Nephron (organoid): Measurements from ENCODE around the gene DPM2.
A peak's percentile ranks its signal among the peaks of the same experiment; 100 is the strongest.

Source experiments
- H3K27ac Mint-ChIP-seq, 3 experiments: 2 replicates each; pipeline ENCODE4 v1.8.0; 2020; ENCODE audit warnings: mixed read lengths in 3 of 3, mild to moderate bottlenecking in 2 of 3, moderate library complexity in 1 of 3
- H3K27me3 Mint-ChIP-seq: 2 replicates; pipeline ENCODE4 v1.8.0; 2021; ENCODE audit warnings: low read depth, mild to moderate bottlenecking, moderate library complexity, mixed read lengths
- H3K36me3 Mint-ChIP-seq: 2 replicates; pipeline ENCODE4 v1.8.0; 2020; ENCODE audit warnings: low read depth, mixed read lengths
- H3K4me1 Mint-ChIP-seq: 2 replicates; pipeline ENCODE4 v1.8.0; 2020; ENCODE audit warnings: mixed read lengths
- H3K4me3 Mint-ChIP-seq, 3 experiments: 2 replicates each; pipeline ENCODE4 v1.8.0; 2020; ENCODE audit warnings: mild to moderate bottlenecking in 3 of 3, mixed read lengths in 3 of 3, moderate library complexity in 2 of 3
- H3K9me3 Mint-ChIP-seq: 2 replicates; pipeline ENCODE4 v1.8.0; 2020; ENCODE audit warnings: mixed read lengths
- TF ChIP-seq, protein P1 (sequence below), 3 experiments: fragments of 200-600 bp; sonication (generic); IDR thresholded peaks; one replicate each; pipeline ENCODE4 v1.5.0; 2021; ENCODE audit warnings: antibody characterized with exemption in 3 of 3; ENCODE audit not compliant: unreplicated experiment in 3 of 3

The DPM2 gene

DNA sequence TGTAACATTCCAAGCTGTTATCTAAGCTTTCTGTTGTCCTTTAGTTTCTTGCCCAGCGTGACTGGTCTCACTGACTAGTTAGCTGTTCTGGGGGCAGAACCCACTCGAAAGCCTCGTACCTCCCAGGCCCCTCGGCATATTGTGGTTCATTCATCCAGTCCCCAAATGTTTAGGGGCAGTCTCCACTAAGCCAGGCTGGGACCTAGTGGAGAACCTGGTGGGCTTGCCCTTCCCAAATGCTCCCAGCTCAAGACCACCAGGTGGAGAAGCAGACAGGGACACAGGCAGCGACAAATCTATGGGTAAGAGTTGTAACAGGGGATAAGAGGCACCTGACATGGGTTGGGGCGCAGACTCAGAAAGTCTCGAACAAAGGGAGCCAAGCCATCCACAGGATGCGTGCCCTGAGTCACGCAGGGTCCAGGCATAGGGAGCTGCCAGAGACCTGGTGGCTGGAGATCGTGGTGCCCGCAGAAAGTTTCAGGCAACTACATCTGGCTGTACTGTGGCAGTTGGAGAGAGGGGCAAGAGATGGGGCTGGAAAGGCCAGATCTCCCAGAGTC, 44.0 kb upstream of the DPM2 start:
- Mint-ChIP-seq H3K4me3 (peak overlapping the region; percentile 88 to 92 (median 91)), H3K36me3 (no peaks in the 10 kb centered on the region), H3K27me3 (peaks cover 4% of the 10 kb centered on the region), H3K9me3 (no peaks in the 10 kb centered on the region), H3K27ac (peak overlapping the region; percentile 98 to 100 (median 99)), H3K4me1 (peaks cover 35% of the 10 kb centered on the region)
- TF ChIP-seq, protein P1, sequence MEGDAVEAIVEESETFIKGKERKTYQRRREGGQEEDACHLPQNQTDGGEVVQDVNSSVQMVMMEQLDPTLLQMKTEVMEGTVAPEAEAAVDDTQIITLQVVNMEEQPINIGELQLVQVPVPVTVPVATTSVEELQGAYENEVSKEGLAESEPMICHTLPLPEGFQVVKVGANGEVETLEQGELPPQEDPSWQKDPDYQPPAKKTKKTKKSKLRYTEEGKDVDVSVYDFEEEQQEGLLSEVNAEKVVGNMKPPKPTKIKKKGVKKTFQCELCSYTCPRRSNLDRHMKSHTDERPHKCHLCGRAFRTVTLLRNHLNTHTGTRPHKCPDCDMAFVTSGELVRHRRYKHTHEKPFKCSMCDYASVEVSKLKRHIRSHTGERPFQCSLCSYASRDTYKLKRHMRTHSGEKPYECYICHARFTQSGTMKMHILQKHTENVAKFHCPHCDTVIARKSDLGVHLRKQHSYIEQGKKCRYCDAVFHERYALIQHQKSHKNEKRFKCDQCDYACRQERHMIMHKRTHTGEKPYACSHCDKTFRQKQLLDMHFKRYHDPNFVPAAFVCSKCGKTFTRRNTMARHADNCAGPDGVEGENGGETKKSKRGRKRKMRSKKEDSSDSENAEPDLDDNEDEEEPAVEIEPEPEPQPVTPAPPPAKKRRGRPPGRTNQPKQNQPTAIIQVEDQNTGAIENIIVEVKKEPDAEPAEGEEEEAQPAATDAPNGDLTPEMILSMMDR (IDR thresholded peaks at IDR 0.05; ENCODE audit: unreplicated experiment in 3 of 3): no peak

DNA sequence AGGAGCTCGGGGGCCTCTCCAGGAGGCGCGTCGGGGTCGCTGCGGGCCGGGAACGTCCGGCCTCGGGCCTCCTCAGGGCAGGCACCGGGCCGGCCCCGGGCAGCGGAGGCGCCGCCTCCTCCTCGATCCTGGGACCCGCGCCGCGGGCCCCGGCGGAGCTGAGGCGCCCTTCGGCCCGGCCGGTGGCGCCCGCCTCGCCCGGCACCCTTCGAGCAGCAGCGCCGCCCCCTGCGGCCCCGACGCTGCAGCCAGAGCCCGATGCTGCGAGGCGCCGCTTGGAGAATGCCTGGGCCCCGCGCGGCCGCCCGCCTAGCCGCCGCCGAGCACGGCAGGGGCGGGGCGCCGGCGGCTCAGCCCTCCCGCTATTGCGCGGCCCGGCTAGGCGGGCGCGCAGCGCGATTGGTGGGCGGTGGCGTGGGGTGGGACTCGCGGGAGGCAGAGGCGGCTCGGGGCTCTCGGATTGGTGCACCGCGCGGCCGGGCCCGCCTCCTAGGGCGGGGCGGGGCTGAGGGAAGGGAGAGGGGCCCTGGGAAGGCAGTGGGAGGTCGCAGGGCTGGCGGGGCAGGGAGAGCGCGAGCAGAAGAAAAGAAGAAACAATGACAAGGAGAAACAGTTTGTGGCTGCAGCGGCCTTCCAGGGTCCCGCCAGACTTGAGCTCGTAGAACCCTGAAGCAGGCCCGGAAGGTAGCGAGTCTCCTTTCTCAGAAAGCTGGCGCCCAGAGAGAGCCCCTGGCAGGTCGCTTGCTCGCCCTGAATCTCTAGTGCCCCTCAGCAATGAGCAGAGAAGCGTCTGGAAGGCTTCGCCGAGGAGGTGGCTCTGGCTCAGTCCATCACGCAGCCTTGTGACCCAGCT, 43.3 kb upstream of the DPM2 start, which contains the start of gene EEIG1:
Gene EEIG1 (minus strand): TSS at position 284 of the 853 bp plus-strand sequence. CDS start 852 bp downstream, outside the sequence.
- H3K27me3 Mint-ChIP-seq: peaks cover 4% of the 10 kb centered on the region
- TF ChIP-seq, protein P1 (IDR thresholded peaks at IDR 0.05; ENCODE audit: unreplicated experiment in 3 of 3): no peak
- peak within 1 kb of the TSS; percentile 98 to 100 (median 99) for H3K27ac Mint-ChIP-seq
- H3K9me3 Mint-ChIP-seq: no peaks in the 10 kb centered on the region
- peaks cover 42% of the 10 kb centered on the region for H3K4me1 Mint-ChIP-seq
- H3K4me3 Mint-ChIP-seq: peak within 1 kb of the TSS; percentile 97 to 98 (median 98)
- no peaks in the 10 kb centered on the region for H3K36me3 Mint-ChIP-seq

DNA sequence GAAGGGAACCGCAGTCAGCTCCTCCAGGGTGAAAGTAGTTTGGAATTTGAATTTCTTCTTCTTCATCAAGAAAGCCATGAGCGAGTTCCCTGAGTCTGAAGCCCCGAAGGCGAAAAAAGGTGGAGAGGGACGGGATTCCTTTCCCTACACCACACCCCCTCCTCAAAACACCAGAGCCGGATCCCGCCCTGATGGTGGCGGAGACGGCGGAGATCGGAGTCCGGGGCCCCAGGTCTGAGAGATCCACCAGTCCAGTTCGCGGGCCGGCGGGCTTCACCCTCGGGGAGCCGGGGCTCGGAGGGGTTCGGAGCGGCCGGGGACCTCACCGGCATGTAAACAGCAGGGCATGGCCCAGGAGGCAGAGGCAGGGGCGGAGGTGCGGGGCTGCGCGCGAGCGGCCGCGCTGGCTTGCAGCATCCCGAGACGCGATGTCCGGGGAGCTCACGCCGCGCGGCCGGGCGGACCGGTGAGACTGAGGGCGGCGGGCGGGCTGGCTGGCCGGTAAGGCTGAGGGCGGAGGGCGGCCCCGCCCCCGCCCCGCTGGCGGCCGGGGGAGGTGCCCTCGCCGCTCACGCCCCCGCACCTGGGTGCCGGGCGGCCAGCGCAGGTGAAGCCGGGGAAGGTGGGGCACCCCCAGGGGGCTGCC, 42.5 kb upstream of the DPM2 start:
- Mint-ChIP-seq H3K9me3 (no peaks in the 10 kb centered on the region), H3K36me3 (no peaks in the 10 kb centered on the region), H3K4me3 (peak overlapping the region; percentile 97 to 98 (median 98)), H3K27ac (peak overlapping the region; percentile 91 to 94 (median 93)), H3K4me1 (peaks cover 49% of the 10 kb centered on the region), H3K27me3 (peaks cover 4% of the 10 kb centered on the region)
- TF ChIP-seq, protein P1 (IDR thresholded peaks at IDR 0.05; ENCODE audit: unreplicated experiment in 3 of 3): no peak

DNA sequence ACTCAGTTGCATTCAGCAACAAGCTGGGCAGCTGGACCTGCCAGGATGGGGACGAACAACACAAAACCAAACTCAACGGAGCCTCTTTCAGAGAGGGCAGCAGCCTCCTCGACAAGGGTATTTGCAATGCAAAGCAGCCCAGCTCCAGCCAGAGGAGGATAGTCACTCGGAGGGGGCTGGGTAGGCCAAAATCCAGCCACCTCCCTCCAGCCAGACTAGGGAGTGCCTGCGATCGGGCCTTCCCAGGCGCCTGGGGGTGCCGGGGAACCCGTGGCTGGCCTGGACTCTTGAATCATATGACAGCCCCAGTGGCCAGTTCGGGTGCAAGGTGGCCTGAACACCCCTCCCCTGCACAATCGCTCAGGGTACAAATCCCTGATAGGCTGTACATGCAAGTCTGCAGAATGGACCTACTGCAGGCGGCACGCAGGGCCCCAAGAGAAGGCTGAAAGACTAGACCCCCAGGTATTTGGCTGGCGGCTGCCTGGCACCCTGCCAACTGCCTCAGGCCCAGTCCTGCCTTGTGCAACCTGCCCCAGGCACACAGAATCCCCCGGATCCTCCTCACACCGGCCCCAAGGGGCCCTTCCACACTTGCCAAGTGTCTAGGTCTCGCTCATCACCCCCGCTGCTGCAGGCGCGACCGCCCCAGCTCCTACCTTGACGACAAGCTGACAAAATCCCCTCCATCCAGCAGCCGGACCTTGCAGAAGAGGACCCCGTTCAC, 41.8 kb upstream of the DPM2 start:
- H3K27me3 Mint-ChIP-seq: peaks cover 4% of the 10 kb centered on the region

DNA sequence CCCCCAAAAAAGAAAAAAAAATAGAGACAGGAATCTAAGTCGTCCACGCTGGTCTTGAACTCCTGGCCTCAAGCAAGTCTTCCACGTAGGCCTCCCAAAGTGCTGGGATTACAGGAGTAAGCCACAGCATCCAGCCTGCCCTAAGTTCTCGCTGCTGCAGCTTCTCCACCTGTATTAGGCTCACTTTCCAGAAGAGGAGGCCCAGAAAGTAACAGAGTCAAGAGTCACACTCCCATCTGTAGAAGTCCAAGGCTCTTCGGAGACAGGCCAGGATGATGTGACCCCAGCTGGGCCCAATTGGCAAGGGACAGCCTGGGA, 41.3 kb upstream of the DPM2 start:
- TF ChIP-seq, protein P1 (IDR thresholded peaks at IDR 0.05; ENCODE audit: unreplicated experiment in 3 of 3): no peak
- Mint-ChIP-seq H3K9me3 (no peaks in the 10 kb centered on the region), H3K27me3 (peaks cover 4% of the 10 kb centered on the region), H3K36me3 (no peaks in the 10 kb centered on the region), H3K4me1 (peaks cover 59% of the 10 kb centered on the region), H3K4me3 (peak overlapping the region; percentile 97 to 98 (median 98)), H3K27ac (peak overlapping the region; percentile 91 to 94 (median 93))

More for the DNA sequence above, 41.8 kb upstream of the DPM2 start:
- no peaks in the 10 kb centered on the region for H3K9me3 Mint-ChIP-seq
- TF ChIP-seq, protein P1 (IDR thresholded peaks at IDR 0.05; ENCODE audit: unreplicated experiment in 3 of 3): no peak
- H3K4me3 Mint-ChIP-seq: peak overlapping the region; percentile 97 to 98 (median 98)
- peaks cover 54% of the 10 kb centered on the region for H3K4me1 Mint-ChIP-seq
- no peaks in the 10 kb centered on the region for H3K36me3 Mint-ChIP-seq
- H3K27ac Mint-ChIP-seq: peak overlapping the region; percentile 91 to 94 (median 93)
